Measurements from ENCODE around the gene CDHR4.
"Not testable (repeated sequence)": the region's sequence is repeated elsewhere in the genome, so short reads cannot be mapped to it uniquely, and the experiment has no call there.

The CDHR4 gene

DNA sequence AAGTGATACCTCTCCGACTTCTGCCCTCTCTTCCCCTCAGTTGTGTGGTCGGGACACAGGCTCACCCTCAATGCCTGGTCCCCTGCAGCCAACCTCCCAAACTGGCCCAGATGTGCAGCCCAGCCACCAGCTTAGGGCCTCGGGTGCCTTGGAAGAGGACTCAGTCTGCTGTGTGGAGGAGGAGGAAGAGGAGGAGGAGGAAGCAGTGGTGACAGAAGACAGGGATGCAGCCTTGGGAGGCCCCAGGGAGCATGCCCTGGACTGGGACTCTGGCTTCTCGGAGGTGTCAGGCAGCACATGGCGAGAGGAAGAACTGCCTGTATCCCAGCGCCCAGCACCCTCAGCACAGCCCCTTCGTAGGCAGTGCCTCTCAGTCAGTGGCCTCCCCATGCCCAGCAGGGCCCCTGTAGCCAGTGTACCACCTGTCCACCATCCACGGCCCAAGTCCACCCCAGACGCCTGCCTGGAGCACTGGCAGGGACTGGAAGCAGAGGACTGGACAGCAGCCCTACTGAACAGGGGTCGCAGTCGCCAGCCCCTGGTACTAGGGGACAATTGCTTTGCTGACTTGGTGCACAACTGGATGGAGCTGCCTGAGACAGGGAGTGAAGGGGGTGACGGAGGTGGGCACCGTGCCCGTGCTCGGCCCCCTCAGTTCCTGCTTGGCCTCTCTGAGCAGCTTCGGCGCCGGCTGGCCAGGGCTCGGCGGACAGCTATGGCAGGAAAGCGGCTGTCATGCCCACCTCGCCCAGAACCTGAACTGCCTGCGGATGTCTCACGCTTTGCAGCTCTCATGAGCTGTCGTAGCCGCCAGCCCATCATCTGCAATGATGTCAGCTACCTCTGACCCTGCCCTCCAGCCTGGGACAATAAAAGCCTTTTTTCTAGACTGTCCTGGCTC lies 4.7 kb upstream of the CDHR4 start:
- DNase-seq (ENCODE audit: low read depth in 2 of 2) = no peak

DNA sequence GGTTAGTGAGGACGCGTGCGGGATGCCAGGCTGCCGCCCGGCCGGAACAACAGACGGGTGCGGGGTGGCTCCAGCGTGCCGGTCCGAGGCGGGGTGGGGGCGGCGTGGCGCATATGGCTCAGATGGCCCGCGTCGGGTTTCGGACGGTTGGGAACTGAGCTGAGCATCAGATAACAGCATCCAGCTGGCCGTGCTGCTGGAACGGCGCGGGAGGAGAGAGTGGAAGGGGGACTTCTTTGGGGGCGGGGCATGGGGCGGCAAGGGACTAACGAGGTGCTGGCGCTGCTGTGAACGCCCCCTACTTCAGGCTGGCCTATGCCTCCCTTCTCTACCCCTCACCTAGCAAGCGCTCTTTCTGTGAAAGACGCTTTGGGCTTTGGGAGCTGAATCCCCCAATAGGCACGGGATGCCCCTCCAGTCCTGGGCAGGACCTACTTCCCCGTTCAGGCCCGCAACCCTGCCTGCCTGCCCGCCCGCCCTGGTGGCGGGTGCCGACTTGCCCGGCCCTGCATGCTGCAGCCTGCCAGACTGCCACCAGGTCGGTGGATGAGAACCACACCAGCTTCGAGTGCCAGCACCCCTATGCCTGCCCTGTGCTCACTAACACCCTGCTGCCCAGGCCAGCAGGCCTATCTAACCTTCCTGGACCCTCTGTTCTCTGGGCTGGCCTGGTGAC lies 3.9 kb upstream of the CDHR4 start:
- no peak for DNase-seq (ENCODE audit: low read depth in 2 of 2)

DNA sequence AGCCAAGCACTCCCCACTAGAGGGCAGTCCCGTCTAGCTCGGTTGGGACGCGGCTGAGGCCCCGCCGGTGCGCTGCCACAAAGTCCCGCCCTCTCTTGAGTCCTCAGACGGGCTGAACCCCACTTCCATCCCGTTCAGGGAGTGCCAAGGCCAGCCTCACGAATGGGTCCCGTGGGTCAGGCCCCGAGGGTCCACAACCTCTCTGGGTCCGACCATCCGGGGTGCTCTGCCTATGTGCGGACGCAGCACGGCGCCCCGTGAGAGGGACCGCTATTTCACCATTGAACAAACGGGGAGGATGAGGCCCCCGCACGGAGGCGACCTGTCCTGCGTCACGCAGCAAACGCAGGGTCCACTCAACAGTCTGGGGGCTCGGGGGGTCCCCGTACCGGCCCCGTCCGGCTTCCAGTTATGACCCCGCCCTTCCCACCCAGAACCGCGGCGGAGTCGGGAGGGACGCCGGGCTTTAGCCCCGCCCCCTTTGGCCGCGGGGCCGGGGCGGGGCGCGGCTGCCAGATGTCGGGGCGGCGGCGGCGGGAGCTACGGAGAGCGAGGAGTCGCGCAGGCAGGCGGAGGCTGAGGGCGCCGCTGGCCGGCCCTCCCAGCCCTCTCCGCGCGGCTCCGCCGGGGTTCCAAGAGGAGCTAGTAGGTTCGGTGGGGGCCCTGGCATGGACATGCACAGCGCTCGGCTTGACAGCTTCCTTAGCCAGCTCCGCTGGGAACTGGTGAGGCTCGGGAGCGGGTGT lies 3.2 kb upstream of the CDHR4 start, which contains the start of gene INKA1:
TSS of gene INKA1 (plus strand) at position 543 of the 746 bp plus-strand sequence. CDS start at position 675, 132 bp downstream.
- DNase-seq (ENCODE audit: low read depth in 2 of 2) = peak; percentile 75 to 79

DNA sequence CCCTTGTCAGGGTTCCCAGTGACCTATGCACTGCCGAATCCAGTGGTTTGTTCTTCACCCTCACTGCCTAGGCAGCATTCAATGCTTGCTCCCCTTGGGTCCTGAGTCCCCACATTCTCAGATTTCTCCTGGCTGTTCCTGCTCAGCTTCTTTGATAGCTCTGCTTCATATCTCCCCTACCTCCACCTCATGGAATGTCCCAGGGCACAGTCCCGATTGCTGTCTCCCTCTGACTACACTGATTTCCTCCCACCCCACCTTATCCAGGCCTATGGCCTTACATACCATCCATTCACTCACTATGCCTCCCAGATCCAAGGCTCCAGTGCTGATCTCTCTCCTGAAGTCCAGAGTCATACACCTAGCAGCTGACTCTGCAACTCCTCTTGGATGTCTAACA lies 1.5 kb upstream of the CDHR4 start:
- DNase-seq (ENCODE audit: low read depth in 2 of 2) = no peak

GRCh38 chr3:49799105-49799504 lies 568 bp downstream of the CDHR4 start:
- no peak for DNase-seq (ENCODE audit: low read depth in 2 of 2)

- no peak for DNase-seq (ENCODE audit: low read depth in 2 of 2)
Observed at GRCh38 chr3:49794926-49795905, 4.5 kb downstream of the CDHR4 start.

GRCh38 chr3:49794431-49794830 lies 5.2 kb downstream of the CDHR4 start:
- DNase-seq (ENCODE audit: low read depth in 2 of 2) = no peak

DNA sequence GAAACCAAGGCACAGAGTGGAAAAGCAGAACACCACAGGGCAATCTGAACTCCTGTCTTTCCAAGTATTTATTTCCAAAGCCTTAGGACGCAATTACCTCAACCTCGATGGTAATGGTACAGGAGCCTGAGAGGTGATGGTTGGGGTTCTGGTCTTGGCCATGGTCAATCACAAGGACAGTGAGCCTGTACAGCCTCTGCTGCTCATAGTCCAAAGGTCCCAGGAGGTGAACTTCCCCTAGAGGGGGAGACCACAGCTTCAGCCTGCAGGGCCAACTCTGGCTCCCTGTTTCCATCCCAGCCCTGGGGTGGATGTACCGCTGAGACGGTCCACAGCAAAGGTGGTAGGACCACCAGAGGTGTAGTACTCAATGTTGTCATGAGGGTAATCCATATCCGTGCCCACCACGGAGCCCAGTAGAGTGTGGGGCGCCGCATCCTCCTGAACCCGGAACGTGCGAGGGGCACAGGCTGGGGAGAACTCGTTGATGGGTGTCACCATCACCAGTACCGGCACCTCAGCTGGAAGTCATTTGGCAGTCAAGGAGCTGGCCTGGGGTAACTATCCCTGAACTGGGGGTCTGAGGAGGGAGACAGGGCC lies 6.1 kb downstream of the CDHR4 start:
- no peak for DNase-seq (ENCODE audit: low read depth in 2 of 2)

DNA sequence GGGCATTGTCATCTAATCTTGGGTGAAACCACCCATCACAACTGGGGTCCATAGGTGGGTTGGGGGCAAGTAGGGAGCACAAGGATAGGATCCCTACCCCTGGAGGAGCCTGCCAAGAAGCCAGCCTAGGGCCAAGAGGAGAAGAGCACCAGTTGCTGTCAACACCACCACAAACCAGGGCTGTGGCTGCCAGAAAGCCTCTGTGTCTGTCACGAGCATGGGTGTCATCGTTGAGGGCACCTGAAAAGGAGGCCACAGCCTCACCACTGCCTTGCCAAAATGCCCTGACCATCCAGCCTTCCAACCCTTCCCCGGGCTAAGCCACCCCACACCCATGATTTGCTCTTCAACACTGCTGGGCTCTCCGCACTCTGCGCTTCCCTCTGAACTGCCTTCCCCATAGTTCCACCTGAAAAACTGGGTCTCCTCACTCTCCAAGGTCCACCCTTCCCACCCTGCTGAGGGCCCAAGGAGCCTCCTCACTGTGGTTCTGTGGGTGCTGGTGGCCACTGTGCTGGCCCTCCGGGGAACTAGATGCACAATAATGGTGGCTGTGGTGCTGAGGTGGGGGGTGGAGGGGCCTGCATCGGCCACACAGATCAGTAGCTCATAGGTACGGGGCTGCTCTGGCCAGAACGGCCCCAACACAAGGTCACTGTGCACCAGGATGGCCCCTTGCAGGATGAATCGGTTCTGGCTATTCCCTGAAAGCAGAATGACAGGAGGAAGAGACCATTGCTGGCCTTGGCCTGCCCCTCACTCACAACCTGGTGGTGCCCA lies 7.1 kb downstream of the CDHR4 start:
- DNase-seq (ENCODE audit: low read depth in 2 of 2) = no peak

- DNase-seq (ENCODE audit: low read depth in 2 of 2) = no peak
Observed at GRCh38 chr3:49791571-49791970, 8.1 kb downstream of the CDHR4 start.

GRCh38 chr3:49790626-49791411 lies 8.9 kb downstream of the CDHR4 start:
- no peak for DNase-seq (ENCODE audit: low read depth in 2 of 2)

DNA sequence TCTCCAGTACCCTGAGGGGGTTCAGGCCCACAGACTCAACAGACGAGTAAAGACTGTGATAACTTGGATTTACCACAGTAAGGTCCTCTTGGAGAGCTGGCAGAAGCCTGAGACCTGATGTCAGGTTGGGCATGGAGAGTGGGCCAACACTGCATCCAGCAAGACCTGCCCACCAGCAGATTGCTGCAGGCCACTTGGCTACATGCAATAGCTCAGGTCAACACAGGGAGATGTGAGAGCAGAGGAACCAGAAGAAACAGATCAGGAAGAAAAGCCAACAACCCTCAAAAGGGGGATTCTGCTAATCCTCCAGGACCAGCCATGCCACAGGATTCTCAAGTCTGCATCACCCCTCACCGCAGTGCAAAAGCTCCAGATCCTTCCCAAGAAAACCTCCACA lies 11.6 kb downstream of the CDHR4 start:
- DNase-seq (ENCODE audit: low read depth in 2 of 2) = no peak

DNA sequence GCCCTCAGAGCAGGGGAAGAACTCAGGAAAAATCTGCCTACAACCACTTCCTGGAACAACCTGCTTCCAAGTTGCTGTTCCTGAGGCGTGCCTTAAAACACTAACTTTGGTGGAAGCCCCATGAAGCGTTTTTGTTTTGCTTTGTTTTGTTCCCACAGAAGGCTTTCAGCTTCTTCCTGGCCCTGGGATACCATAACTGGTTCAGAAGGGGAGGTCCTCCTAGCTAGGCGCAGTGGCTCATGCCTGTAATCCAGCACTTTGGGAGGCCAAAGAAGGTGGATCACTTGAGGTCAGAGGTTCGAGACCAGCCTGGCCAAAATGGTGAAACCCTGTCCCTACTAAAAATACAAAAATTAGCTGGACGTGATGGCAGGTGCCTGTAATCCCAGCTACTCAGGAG lies 12.1 kb downstream of the CDHR4 start:
- no peak for DNase-seq (ENCODE audit: low read depth in 2 of 2)

GRCh38 chr3:49787182-49787464 lies 12.6 kb downstream of the CDHR4 start:
- no peak for DNase-seq (ENCODE audit: low read depth in 2 of 2)

DNA sequence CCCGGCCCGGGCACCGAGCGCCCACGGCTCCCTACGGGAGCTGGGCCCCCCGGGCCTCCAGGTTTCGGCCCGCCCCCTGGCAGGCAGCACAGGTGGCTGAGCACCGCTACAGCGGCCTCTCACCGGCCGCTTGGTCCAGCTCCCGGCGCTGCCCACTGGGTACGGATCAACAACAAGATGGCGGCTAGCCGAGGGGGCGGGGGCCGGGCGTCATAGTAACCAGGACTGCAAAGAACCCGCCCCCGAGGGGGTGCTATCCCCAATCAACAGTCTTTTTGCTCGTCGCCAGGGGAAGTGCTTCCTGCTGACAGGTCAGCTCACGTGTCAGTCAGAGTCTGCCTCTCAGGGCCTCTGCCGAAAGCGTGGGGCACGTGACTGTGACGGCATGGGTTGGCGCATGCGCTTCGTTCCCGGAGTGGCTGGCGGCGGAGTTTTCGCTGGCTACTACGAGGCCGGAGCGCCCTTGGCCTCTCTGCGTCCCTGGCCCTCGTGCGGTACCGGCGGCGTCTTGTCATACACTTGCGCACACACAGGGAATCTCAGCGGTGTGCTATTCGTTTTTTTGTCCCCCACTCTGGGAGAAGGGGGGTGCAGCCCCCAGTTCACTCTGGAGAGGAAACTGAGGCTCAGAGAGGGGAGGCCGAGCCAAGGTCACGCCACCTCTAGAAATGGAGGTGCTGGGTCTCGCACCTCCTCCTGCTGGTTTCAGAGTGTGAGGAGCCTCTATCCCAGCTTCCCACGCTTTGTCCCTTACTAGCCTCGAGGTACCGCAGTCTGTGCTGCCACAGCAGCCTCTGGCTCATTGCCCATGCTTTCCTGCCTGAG lies 13.1 kb downstream of the CDHR4 start, which contains the start of gene IP6K1:
TSS of gene IP6K1 (minus strand) at position 186 of the 825 bp plus-strand sequence. CDS start 38,502 bp downstream, outside the sequence.
- DNase-seq (ENCODE audit: low read depth in 2 of 2) = peak; percentile 97 to 98

DNA sequence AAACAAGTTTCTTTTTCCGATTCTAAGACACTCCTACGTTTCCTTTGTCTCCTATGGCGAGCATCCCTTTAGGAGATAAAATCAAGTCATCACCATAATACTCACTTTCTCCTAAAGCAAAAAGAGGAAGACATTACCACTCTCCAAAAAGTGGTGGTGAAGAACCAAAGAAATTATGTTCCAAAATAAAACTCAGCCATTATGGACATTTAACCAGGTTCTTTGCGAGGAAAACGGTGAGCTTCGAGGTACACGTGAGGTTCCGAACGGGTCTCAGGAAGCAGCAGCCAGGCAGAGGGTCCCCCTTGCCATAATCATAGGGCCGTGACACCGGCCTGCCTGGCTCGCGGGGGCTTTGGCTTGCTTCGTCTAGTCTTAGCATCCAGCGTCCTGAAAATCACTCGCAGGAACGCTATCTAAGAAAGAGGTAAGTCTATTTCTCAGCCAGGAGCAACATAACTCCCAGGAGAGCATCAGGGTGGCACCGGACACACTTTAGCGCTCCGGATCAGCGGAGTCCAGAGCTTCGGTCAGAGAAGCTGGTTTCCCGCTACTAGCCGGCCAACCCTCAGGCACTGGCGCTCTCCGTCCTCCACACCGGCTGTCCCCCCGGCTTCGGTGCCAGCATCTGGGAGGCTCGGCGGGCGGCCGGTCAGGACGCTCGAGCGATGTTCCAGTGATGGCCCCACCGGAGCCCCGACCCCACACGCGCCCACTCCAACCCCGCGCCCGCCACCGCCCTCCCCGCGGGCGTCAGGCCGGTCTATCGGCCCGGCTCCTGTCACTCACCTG lies 13.9 kb downstream of the CDHR4 start:
- DNase-seq (ENCODE audit: low read depth in 2 of 2) = peak in 1 of 2 donors; percentile 10

DNA sequence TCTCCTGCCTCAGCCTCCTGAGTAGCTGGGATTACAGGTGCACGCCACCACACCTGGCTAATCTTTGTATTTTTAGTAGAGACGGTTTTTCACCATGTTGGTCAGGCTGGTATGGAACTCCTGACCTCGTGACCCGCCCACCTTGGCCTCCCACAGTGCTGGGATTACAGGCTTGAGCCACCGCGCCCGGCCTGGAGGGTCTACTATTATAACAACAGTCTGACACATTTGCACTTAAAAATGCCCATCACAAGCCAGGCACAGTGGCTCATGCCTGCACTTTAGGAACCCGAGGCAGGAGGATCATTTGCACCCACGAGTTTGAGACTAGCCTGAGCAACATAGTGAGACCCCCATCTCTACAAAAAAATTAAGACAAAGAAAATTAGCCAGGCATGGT lies 17.4 kb downstream of the CDHR4 start:
- not testable (repeated sequence) for DNase-seq (ENCODE audit: low read depth in 2 of 2)

Data from stimulated activated CD8-positive, alpha-beta memory T cell treated with anti-CD3 and anti-CD28 coated beads, Interleukin-7, amount 100 ng/mL, for 1 hour (primary cell).